Rectal smooth muscle tissue (tissue), 1 donor: Measurements from ENCODE around the gene PTPRM.

Experiments
- H3K27ac ChIP-seq: one replicate; pipeline ENCODE4 v1.7.0; 2013; ENCODE audit warnings: low read depth, low read length, inconsistent platforms
- H3K27me3 ChIP-seq: one replicate; pipeline ENCODE4 v1.7.0; 2013; ENCODE audit warnings: low read length; ENCODE audit not compliant: control insufficient read depth, insufficient read depth
- H3K36me3 ChIP-seq: one replicate; pipeline ENCODE4 v1.7.0; 2013; ENCODE audit warnings: low read length; ENCODE audit not compliant: control insufficient read depth, insufficient read depth
- H3K4me1 ChIP-seq: one replicate; pipeline ENCODE4 v1.7.0; 2013; ENCODE audit warnings: low read length; ENCODE audit not compliant: control insufficient read depth, insufficient read depth
- H3K4me3 ChIP-seq: one replicate; pipeline ENCODE4 v1.7.0; 2013; ENCODE audit warnings: low read length
- H3K9ac ChIP-seq: one replicate; pipeline ENCODE4 v1.7.0; 2013; ENCODE audit warnings: low read length

PTPRM gene

GRCh38 chr18:7855671-7856070 is 288.6 kb downstream of the PTPRM start:
- Histone ChIP-seq H3K36me3 (no peaks in the 10 kb centered on the region), H3K4me3 (no peak overlapping the region), H3K27me3 (no peaks in the 10 kb centered on the region), H3K4me1 (no peaks in the 10 kb centered on the region), H3K9ac (no peak overlapping the region), H3K27ac (no peak overlapping the region)

GRCh38 chr18:7856116-7856515 is 289.0 kb downstream of the PTPRM start:
- Histone ChIP-seq H3K4me3 (no peak overlapping the region), H3K36me3 (no peaks in the 10 kb centered on the region), H3K9ac (no peak overlapping the region), H3K4me1 (peaks cover 3% of the 10 kb centered on the region), H3K27ac (no peak overlapping the region), H3K27me3 (no peaks in the 10 kb centered on the region)

- H3K36me3 ChIP-seq: no peaks in the 10 kb centered on the region
- no peak overlapping the region for H3K4me3 ChIP-seq
- peaks cover 4% of the 10 kb centered on the region for H3K4me1 ChIP-seq
- no peak overlapping the region for H3K27ac ChIP-seq
- H3K9ac ChIP-seq: no peak overlapping the region
- H3K27me3 ChIP-seq: no peaks in the 10 kb centered on the region
These were observed 289.6 kb downstream of the PTPRM start for GRCh38 chr18:7856733-7857132.

- Histone ChIP-seq H3K27me3 (no peaks in the 10 kb centered on the region), H3K4me3 (no peak overlapping the region), H3K4me1 (peaks cover 4% of the 10 kb centered on the region), H3K27ac (no peak overlapping the region), H3K36me3 (no peaks in the 10 kb centered on the region), H3K9ac (no peak overlapping the region)
These were observed 290.4 kb downstream of the PTPRM start for GRCh38 chr18:7857562-7857961.

GRCh38 chr18:7859122-7859521 is 292.0 kb downstream of the PTPRM start:
- Histone ChIP-seq H3K9ac (no peak overlapping the region), H3K4me3 (no peak overlapping the region), H3K4me1 (peaks cover 4% of the 10 kb centered on the region), H3K27ac (no peak overlapping the region), H3K36me3 (no peaks in the 10 kb centered on the region), H3K27me3 (no peaks in the 10 kb centered on the region)

GRCh38 chr18:7870266-7870665 is 303.1 kb downstream of the PTPRM start:
- H3K36me3 ChIP-seq: no peaks in the 10 kb centered on the region
- no peaks in the 10 kb centered on the region for H3K27me3 ChIP-seq
- H3K4me1 ChIP-seq: peaks cover 2% of the 10 kb centered on the region
- H3K4me3 ChIP-seq: no peak overlapping the region
- H3K27ac ChIP-seq: no peak overlapping the region
- no peak overlapping the region for H3K9ac ChIP-seq

GRCh38 chr18:7870855-7871254 is 303.7 kb downstream of the PTPRM start:
- Histone ChIP-seq H3K27me3 (no peaks in the 10 kb centered on the region), H3K36me3 (no peaks in the 10 kb centered on the region), H3K9ac (no peak overlapping the region), H3K4me1 (peaks cover 2% of the 10 kb centered on the region), H3K4me3 (no peak overlapping the region), H3K27ac (no peak overlapping the region)

GRCh38 chr18:7871560-7872456 is 304.7 kb downstream of the PTPRM start:
- H3K36me3 ChIP-seq: no peaks in the 10 kb centered on the region
- H3K4me1 ChIP-seq: peaks cover 2% of the 10 kb centered on the region
- H3K4me3 ChIP-seq: no peak overlapping the region
- no peak overlapping the region for H3K9ac ChIP-seq
- H3K27me3 ChIP-seq: no peaks in the 10 kb centered on the region
- H3K27ac ChIP-seq: no peak overlapping the region

GRCh38 chr18:7872569-7872968 is 305.5 kb downstream of the PTPRM start:
- Histone ChIP-seq H3K4me1 (peaks cover 2% of the 10 kb centered on the region), H3K27ac (no peak overlapping the region), H3K4me3 (no peak overlapping the region), H3K36me3 (no peaks in the 10 kb centered on the region), H3K27me3 (no peaks in the 10 kb centered on the region), H3K9ac (no peak overlapping the region)

- H3K9ac ChIP-seq: no peak overlapping the region
- H3K4me1 ChIP-seq: peaks cover 2% of the 10 kb centered on the region
- H3K27me3 ChIP-seq: no peaks in the 10 kb centered on the region
- H3K4me3 ChIP-seq: no peak overlapping the region
- H3K27ac ChIP-seq: no peak overlapping the region
- no peaks in the 10 kb centered on the region for H3K36me3 ChIP-seq
These were observed 306.2 kb downstream of the PTPRM start for GRCh38 chr18:7873316-7873715.

- no peaks in the 10 kb centered on the region for H3K27me3 ChIP-seq
- no peak overlapping the region for H3K27ac ChIP-seq
- H3K4me3 ChIP-seq: no peak overlapping the region
- no peaks in the 10 kb centered on the region for H3K4me1 ChIP-seq
- H3K36me3 ChIP-seq: no peaks in the 10 kb centered on the region
- H3K9ac ChIP-seq: no peak overlapping the region
These were observed 309.4 kb downstream of the PTPRM start for GRCh38 chr18:7876354-7877104.

- no peaks in the 10 kb centered on the region for H3K4me1 ChIP-seq
- H3K4me3 ChIP-seq: no peak overlapping the region
- H3K27me3 ChIP-seq: no peaks in the 10 kb centered on the region
- H3K36me3 ChIP-seq: no peaks in the 10 kb centered on the region
- H3K9ac ChIP-seq: no peak overlapping the region
- no peak overlapping the region for H3K27ac ChIP-seq
These were observed 310.5 kb downstream of the PTPRM start for GRCh38 chr18:7877609-7878008.
